GM23338 (cell line): Measurements from ENCODE around the gene CFI. TPM values are rescaled to one million over a fixed set of nuclear protein-coding genes. Genes with fewer than 3 reads are reported as not detected.

Experiments
- ATAC-seq: fragments of 200-7000 bp; cut with Tn5 transposase; 3 replicates; pipeline ENCODE4 v1.9.1; 2020
- DNase-seq: peaks from one replicate; pipeline ENCODE4 v3.0.0-alpha.2; 2015; ENCODE audit warnings: low spot score
- H2AFZ ChIP-seq: fragments of 200-600 bp; sonication (generic); 2 replicates; pipeline ENCODE4 v1.8.0; 2016; ENCODE audit warnings: antibody characterized with exemption, mild to moderate bottlenecking, moderate library complexity
- H3F3A ChIP-seq: fragments of 200-600 bp; sonication (generic); replicated peaks from 2 replicates; pipeline ENCODE4 v1.8.0; 2017; ENCODE audit warnings: antibody characterized with exemption, mixed run types, low read depth
- H3K27ac ChIP-seq: fragments of 200-600 bp; sonication (generic); 2 replicates; pipeline ENCODE4 v1.6.1; 2016; ENCODE audit warnings: low read depth
- H3K27me3 ChIP-seq: fragments of 200-600 bp; sonication (generic); 2 replicates; pipeline ENCODE4 v1.8.0; 2016; ENCODE audit warnings: mild to moderate bottlenecking, mixed run types, moderate library complexity; ENCODE audit not compliant: insufficient read depth
- H3K36me3 ChIP-seq: fragments of 200-600 bp; sonication (generic); 2 replicates; pipeline ENCODE4 v1.8.0; 2016; ENCODE audit warnings: mild to moderate bottlenecking; ENCODE audit not compliant: insufficient read depth
- H3K4me1 ChIP-seq: fragments of 200-600 bp; sonication (generic); 2 replicates; pipeline ENCODE4 v1.8.0; 2016; ENCODE audit warnings: mild to moderate bottlenecking, moderate library complexity; ENCODE audit not compliant: insufficient read depth
- H3K4me2 ChIP-seq: fragments of 200-600 bp; sonication (generic); 2 replicates; pipeline ENCODE4 v1.7.1; 2017; ENCODE audit warnings: mixed run types
- H3K4me3 ChIP-seq: fragments of 200-600 bp; sonication (generic); 2 replicates; pipeline ENCODE4 v1.6.1; 2016; ENCODE audit warnings: mixed run types
- H3K79me2 ChIP-seq: fragments of 200-600 bp; sonication (generic); replicated peaks from 2 replicates; pipeline ENCODE4 v1.8.0; 2017; ENCODE audit warnings: mild to moderate bottlenecking; ENCODE audit not compliant: insufficient read depth
- H3K9me2 ChIP-seq: fragments of 200-600 bp; sonication (generic); 2 replicates; pipeline ENCODE4 v1.8.0; 2017; ENCODE audit not compliant: insufficient read depth
- H4K20me1 ChIP-seq: fragments of 200-600 bp; sonication (generic); replicated peaks from 2 replicates; pipeline ENCODE4 v1.8.0; 2017; ENCODE audit warnings: mild to moderate bottlenecking; ENCODE audit not compliant: insufficient read depth
- H3K27ac Mint-ChIP-seq: 2 replicates; pipeline ENCODE4 v1.8.0; 2020; ENCODE audit warnings: inconsistent platforms, mild to moderate bottlenecking, moderate library complexity, mixed read lengths
- H3K27me3 Mint-ChIP-seq: 3 replicates; pipeline ENCODE4 v1.8.0; 2022; ENCODE audit warnings: low read depth, mild to moderate bottlenecking, moderate library complexity, mixed read lengths, inconsistent platforms; ENCODE audit not compliant: insufficient read depth, poor library complexity
- H3K36me3 Mint-ChIP-seq: 3 replicates; pipeline ENCODE4 v1.8.0; 2021; ENCODE audit warnings: low read depth, mild to moderate bottlenecking, inconsistent platforms, moderate library complexity, mixed read lengths
- H3K4me1 Mint-ChIP-seq: 3 replicates; pipeline ENCODE4 v1.8.0; 2020; ENCODE audit warnings: mild to moderate bottlenecking, inconsistent platforms, mixed read lengths
- H3K4me3 Mint-ChIP-seq: 3 replicates; pipeline ENCODE4 v1.8.0; 2021; ENCODE audit warnings: moderate library complexity, mild to moderate bottlenecking, inconsistent platforms, mixed read lengths
- H3K9me3 Mint-ChIP-seq: 3 replicates; pipeline ENCODE4 v1.8.0; 2020; ENCODE audit warnings: moderate library complexity, mild to moderate bottlenecking, inconsistent platforms, mixed read lengths
- CTCF ChIP-seq, 2 experiments: fragments of 200-600 bp in 1 of 2; sonication (generic) in 1 of 2; conservative IDR thresholded peaks; 2 replicates each; pipeline versions ENCODE4 v1.5.1 to v1.6.1; 2016 to 2017; ENCODE audit warnings: antibody characterized with exemption in 2 of 2, low read depth in 2 of 2, mild to moderate bottlenecking in 2 of 2, moderate library complexity in 1 of 2
- NANOG ChIP-seq: IDR thresholded peaks from 2 replicates; pipeline ENCODE4 v1.6.1; 2016; ENCODE audit warnings: antibody characterized with exemption, borderline replicate concordance
- ZNF462 ChIP-seq: fragments of 250-450 bp; sonication (Bioruptor Pico); IDR thresholded peaks from 2 replicates; pipeline ENCODE4 v1.5.0; 2020; ENCODE audit warnings: mild to moderate bottlenecking, moderate library complexity
- polyA plus RNA-seq: library from polyadenylated mRNA; unstranded; fragments of >200 nt; fragmentation: Nextera tagmentation; extraction: Ambion mirVana; gene quantifications from 2 replicates; pipeline ENCODE4 v1.2.1, GENCODE V29; 2016
- total RNA-seq: library from RNA; depleted of rRNA; stranded (reverse); fragments of >200 nt; shearing (Covaris generic); gene quantifications from 2 replicates; pipeline ENCODE4 v1.2.3, GENCODE V29; 2014

CFI gene
- total and polyA plus RNA-seq, 2 experiments from 2014 or later, result not detected

- H3K27me3 ChIP-seq, result no peaks in the 10 kb centered on the region
- H3K9me3 Mint-ChIP-seq, result no peaks in the 10 kb centered on the region
These were observed 2.2 kb upstream of the CFI start for GRCh38 chr4:109803924-109804571.

More at GRCh38 chr4:109803924-109804571, 2.2 kb upstream of the CFI start:
- H3K79me2 ChIP-seq, result no peaks in the 10 kb centered on the region
- no peaks in the 10 kb centered on the region for H4K20me1 ChIP-seq
- no peak overlapping the region for H2AFZ ChIP-seq
- no peaks in the 10 kb centered on the region for H3K4me1 ChIP-seq
- peak; percentile 79 for DNase-seq
- ATAC-seq, result peak; percentile 94
- H3K27me3 Mint-ChIP-seq, result peaks cover 1% of the 10 kb centered on the region
- no peak for TF ChIP-seq ZNF462 (CRISPR knock-in tag)
- peak; percentile 70 to 83 for TF ChIP-seq CTCF (conservative IDR thresholded peaks at IDR 0.05; ENCODE audit: low read depth in 2 of 2)
- TF ChIP-seq NANOG, result no peak
- H3K27ac Mint-ChIP-seq, result no peak overlapping the region; the same call in 1 of the 2 replicates
- no peaks in the 10 kb centered on the region for H3K4me1 Mint-ChIP-seq
- no peak overlapping the region for H3K27ac ChIP-seq
- H3K4me3 Mint-ChIP-seq, result no peak overlapping the region
- no peaks in the 10 kb centered on the region for H3K36me3 ChIP-seq
- no peak overlapping the region for H3K4me2 ChIP-seq
- H3K9me2 ChIP-seq, result no peaks in the 10 kb centered on the region
- no peak overlapping the region for H3K4me3 ChIP-seq
- H3K36me3 Mint-ChIP-seq, result no peaks in the 10 kb centered on the region
- no peaks in the 10 kb centered on the region for H3F3A ChIP-seq
